SK-N-MC (cell line): ENCODE results near the gene DAB2IP.

Experiments
- EZH2 ChIP-seq: fragments of 200-600 bp; sonication (generic); IDR thresholded peaks from one replicate; pipeline ENCODE4 v1.6.1; 2017; ENCODE audit warnings: antibody characterized with exemption
- FOXP2 ChIP-seq: optimal IDR thresholded peaks from 2 replicates; pipeline ENCODE3; 2011; ENCODE audit warnings: mild to moderate bottlenecking, moderate library complexity; ENCODE audit not compliant: insufficient read depth; ENCODE audit errors: extremely low read length, control extremely low read depth
- POLR2AphosphoS5 ChIP-seq: IDR thresholded peaks from 2 replicates; pipeline ENCODE4 v1.6.1; 2012; ENCODE audit warnings: mild to moderate bottlenecking, low read depth, low read length, borderline replicate concordance

- TF ChIP-seq EZH2 (no peak), POLR2AphosphoS5 (no peak), FOXP2 (no peak)
Observed at GRCh38 chr9:121780177-121781040, 129.0 kb downstream of the DAB2IP start.
